Naive thymus-derived CD4-positive, alpha-beta T cell (primary cell): Measurements from ENCODE around the gene BBS9. TPM values are rescaled to one million over a fixed set of nuclear protein-coding genes. Genes with fewer than 3 reads are reported as not detected.

Source experiments
- ATAC-seq: fragments of 150-1000 bp; cut with Tn5 transposase; 2 replicates; pipeline ENCODE4 v1.10.0; 2021; ENCODE audit warnings: mild to moderate bottlenecking, moderate library complexity
- CTCF ChIA-PET: fragments of 350-600 bp; sonication (Branson Sonifier 250); formaldehyde crosslinking; loops from one replicate; lab custom pipeline; 2021; ENCODE audit warnings: antibody characterized with exemption; lab: Charles Lee
- POLR2A ChIA-PET: fragments of 350-600 bp; sonication (Branson Sonifier 250); formaldehyde crosslinking; loops from one replicate; lab custom pipeline; 2021; ENCODE audit warnings: antibody characterized with exemption, inconsistent platforms; lab: Charles Lee
- DNase-seq, 9 donors: peaks; one replicate each; pipeline versions ENCODE4 v3.0.0 to v3.0.0-alpha.2; 2020 to 2022; ENCODE audit warnings: mixed read lengths in 1 of 9
- H3K27ac ChIP-seq: one replicate; pipeline ENCODE4 v1.7.0; 2013; ENCODE audit warnings: mild to moderate bottlenecking, low read depth, low read length, moderate library complexity
- H3K27me3 ChIP-seq, 2 donors: one replicate each; pipeline ENCODE4 v1.7.0; 2013; ENCODE audit warnings: low read length in 2 of 2, mild to moderate bottlenecking in 2 of 2, moderate library complexity in 2 of 2; ENCODE audit not compliant: control insufficient read depth in 2 of 2, insufficient read depth in 2 of 2
- H3K36me3 ChIP-seq, 3 experiments: 1 replicate in 2 of 3; 2 replicates in 1 of 3; pipeline ENCODE4 v1.7.0; 2013; ENCODE audit warnings: low read length in 3 of 3, mild to moderate bottlenecking in 3 of 3, moderate library complexity in 1 of 3; ENCODE audit not compliant: insufficient read depth in 3 of 3, control insufficient read depth in 2 of 3
- H3K4me1 ChIP-seq, 2 donors: one replicate each; pipeline ENCODE4 v1.7.0; 2013; ENCODE audit warnings: low read length in 2 of 2, mild to moderate bottlenecking in 2 of 2, moderate library complexity in 1 of 2; ENCODE audit not compliant: control insufficient read depth in 2 of 2, insufficient read depth in 2 of 2
- H3K4me3 ChIP-seq: 2 replicates; pipeline ENCODE4 v1.7.0; 2013; ENCODE audit warnings: mild to moderate bottlenecking, low read length
- H3K9me3 ChIP-seq, 3 experiments: 1 replicate in 2 of 3; 2 replicates in 1 of 3; pipeline ENCODE4 v1.7.0; 2013; ENCODE audit warnings: low read length in 3 of 3; ENCODE audit not compliant: control insufficient read depth in 2 of 3
- H3K27ac Mint-ChIP-seq, 9 donors: one replicate each; pipeline ENCODE4 v1.8.0; 2020 to 2022; ENCODE audit warnings: mixed read lengths in 9 of 9, mild to moderate bottlenecking in 8 of 9, moderate library complexity in 5 of 9, inconsistent platforms in 2 of 9
- H3K27me3 Mint-ChIP-seq, 5 donors: one replicate each; pipeline ENCODE4 v1.8.0; 2021 to 2022; ENCODE audit warnings: mixed read lengths in 5 of 5, mild to moderate bottlenecking in 1 of 5
- H3K36me3 Mint-ChIP-seq, 5 donors: one replicate each; pipeline ENCODE4 v1.8.0; 2020 to 2022; ENCODE audit warnings: mixed read lengths in 5 of 5, mild to moderate bottlenecking in 3 of 5, inconsistent platforms in 1 of 5
- H3K4me1 Mint-ChIP-seq, 7 donors: one replicate each; pipeline ENCODE4 v1.8.0; 2020 to 2022; ENCODE audit warnings: mixed read lengths in 7 of 7, mild to moderate bottlenecking in 3 of 7, inconsistent platforms in 1 of 7
- H3K4me3 Mint-ChIP-seq, 10 donors: one replicate each; pipeline ENCODE4 v1.8.0; 2020 to 2022; ENCODE audit warnings: mild to moderate bottlenecking in 10 of 10, mixed read lengths in 10 of 10, moderate library complexity in 6 of 10, inconsistent platforms in 2 of 10
- H3K9me3 Mint-ChIP-seq, 11 donors: one replicate each; pipeline ENCODE4 v1.8.0; 2020 to 2022; ENCODE audit warnings: mixed read lengths in 11 of 11, mild to moderate bottlenecking in 4 of 11, inconsistent platforms in 1 of 11, moderate library complexity in 1 of 11
- intact Hi-C, 2 donors: fragments of 100-400 bp; cut with micrococcal nuclease; formaldehyde crosslinking; loops; one replicate each; pipeline ENCODE4 v1.15.1; 2023
- polyA plus RNA-seq, 2 donors: library from polyadenylated mRNA; unstranded; fragments of 300-500 nt; fragmentation: Illumina TruSeq; gene quantifications; one replicate each; pipeline ENCODE4 v1.2.3, GENCODE V29; 2021
- total RNA-seq, 6 experiments: library from RNA in 5 of 6; stranded (reverse) in 5 of 6; gene quantifications; 1 replicate in 5 of 6; 2 replicates in 1 of 6; pipeline ENCODE4 v1.2.3 and lab custom pipeline; 2021 to 2026

BBS9 gene
- total and polyA plus RNA-seq, 7 experiments from 2014 or later = 11.1 to 31.0 (median 23.2) TPM

GRCh38 chr7:33649476-33650441 is 520.4 kb downstream of the BBS9 start:
- Histone ChIP-seq H3K4me3 (no peak overlapping the region), H3K27me3 (no peaks in the 10 kb centered on the region), H3K9me3 (no peaks in the 10 kb centered on the region), H3K36me3 (no peaks in the 10 kb centered on the region), H3K27ac (no peak overlapping the region), H3K4me1 (no peaks in the 10 kb centered on the region)
- POLR2A ChIA-PET = no interaction called here
- DNase-seq (no peak), ATAC-seq (no peak)
- H3K9me3 Mint-ChIP-seq = peaks cover 0 to 1% (median 0%) of the 10 kb centered on the region in 11 donors
- no peak overlapping the region for H3K27ac Mint-ChIP-seq
- H3K36me3 Mint-ChIP-seq = peaks cover 0 to 70% (median 42%) of the 10 kb centered on the region in 5 donors
- H3K4me3 Mint-ChIP-seq = no peak overlapping the region
- peaks cover 0 to 7% (median 0%) of the 10 kb centered on the region in 7 donors for H3K4me1 Mint-ChIP-seq
- CTCF ChIA-PET = no interaction called here
- H3K27me3 Mint-ChIP-seq = no peaks in the 10 kb centered on the region
- intact Hi-C loops = no loop called here

GRCh38 chr7:33650828-33651227 is 521.5 kb downstream of the BBS9 start:
- ChIA-PET CTCF (no interaction called here), POLR2A (no interaction called here)
- Histone ChIP-seq H3K27me3 (no peaks in the 10 kb centered on the region), H3K4me3 (no peak overlapping the region), H3K9me3 (no peaks in the 10 kb centered on the region), H3K27ac (no peak overlapping the region), H3K36me3 (no peaks in the 10 kb centered on the region), H3K4me1 (no peaks in the 10 kb centered on the region)
- H3K9me3 Mint-ChIP-seq = peaks cover 0 to 1% (median 0%) of the 10 kb centered on the region in 11 donors
- ATAC-seq (no peak), DNase-seq (no peak)
- H3K4me1 Mint-ChIP-seq = peaks cover 0 to 7% (median 0%) of the 10 kb centered on the region in 7 donors
- no peak overlapping the region for H3K4me3 Mint-ChIP-seq
- peaks cover 0 to 60% (median 42%) of the 10 kb centered on the region in 5 donors for H3K36me3 Mint-ChIP-seq
- H3K27me3 Mint-ChIP-seq = no peaks in the 10 kb centered on the region
- H3K27ac Mint-ChIP-seq = no peak overlapping the region
- intact Hi-C loops = no loop called here

- DNase-seq = no peak
- H3K27me3 Mint-ChIP-seq = no peaks in the 10 kb centered on the region
- no peaks in the 10 kb centered on the region for H3K36me3 ChIP-seq
- H3K4me3 Mint-ChIP-seq = no peak overlapping the region
- no peaks in the 10 kb centered on the region for H3K4me1 ChIP-seq
- H3K9me3 ChIP-seq = no peaks in the 10 kb centered on the region
- H3K27ac Mint-ChIP-seq = no peak overlapping the region
- no peak for ATAC-seq
- peaks cover 0 to 7% (median 0%) of the 10 kb centered on the region in 7 donors for H3K4me1 Mint-ChIP-seq
- CTCF ChIA-PET = no interaction called here
- POLR2A ChIA-PET = no interaction called here
- H3K27me3 ChIP-seq = no peaks in the 10 kb centered on the region
- H3K27ac ChIP-seq = no peak overlapping the region
- peaks cover 0 to 54% (median 39%) of the 10 kb centered on the region in 5 donors for H3K36me3 Mint-ChIP-seq
- intact Hi-C loops = no loop called here
- peaks cover 0 to 1% (median 0%) of the 10 kb centered on the region in 11 donors for H3K9me3 Mint-ChIP-seq
- H3K4me3 ChIP-seq = no peak overlapping the region
Measured at GRCh38 chr7:33651998-33652515, 522.7 kb downstream of the BBS9 start.

- no peak overlapping the region for H3K4me3 ChIP-seq
- ATAC-seq (no peak), DNase-seq (no peak)
- Mint-ChIP-seq H3K4me3 (no peak overlapping the region), H3K36me3 (peaks cover 0 to 48% (median 28%) of the 10 kb centered on the region in 5 donors), H3K27ac (no peak overlapping the region), H3K4me1 (peaks cover 0 to 7% (median 0%) of the 10 kb centered on the region in 7 donors), H3K9me3 (no peaks in the 10 kb centered on the region), H3K27me3 (no peaks in the 10 kb centered on the region)
- H3K36me3 ChIP-seq = no peaks in the 10 kb centered on the region
- ChIA-PET POLR2A (no interaction called here), CTCF (no interaction called here)
- no peaks in the 10 kb centered on the region for H3K4me1 ChIP-seq
- H3K9me3 ChIP-seq = no peaks in the 10 kb centered on the region
- intact Hi-C loops = no loop called here
- H3K27ac ChIP-seq = no peak overlapping the region
- no peaks in the 10 kb centered on the region for H3K27me3 ChIP-seq
Measured at GRCh38 chr7:33654676-33655075, 525.3 kb downstream of the BBS9 start.

Other genes with a start within 250 kb of the BBS9 start
- 100 to 1,000 TPM in 2 of 5 experiments, 10 to 100 TPM in 3; 46.8 to 116 (median 66.3) TPM for gene KBTBD2, start 237.8 kb upstream of the BBS9 start, total RNA-seq
- gene KBTBD2, start 237.8 kb upstream of the BBS9 start, polyA plus RNA-seq = 10 to 100 TPM; 18.4 to 22.5 TPM
- gene FKBP9, start 172.1 kb upstream of the BBS9 start, total RNA-seq = 1 to 10 TPM in 1 of 5 experiments, under 1 TPM in 4; 0.32 to 3.4 (median 0.77) TPM
- gene FKBP9, start 172.1 kb upstream of the BBS9 start, polyA plus RNA-seq = under 1 TPM in 1 of 2 donors, not detected in 1; 0.22 TPM
- gene NT5C3A, start 66.8 kb upstream of the BBS9 start, total RNA-seq = 10 to 100 TPM; 36.6 to 51.3 (median 48.5) TPM
- 10 to 100 TPM; 45.7 to 64.8 TPM for gene NT5C3A, start 66.8 kb upstream of the BBS9 start, polyA plus RNA-seq
- gene RP9, start 20.2 kb upstream of the BBS9 start, total RNA-seq = 10 to 100 TPM; 12.7 to 23.3 (median 14.7) TPM
- gene RP9, start 20.2 kb upstream of the BBS9 start, polyA plus RNA-seq = 10 to 100 TPM; 20.4 to 21.5 TPM